ENCODE measurements around the gene MYOG. TPM values are rescaled to one million over a fixed set of nuclear protein-coding genes. Genes with fewer than 3 reads are reported as not detected.

The MYOG gene
- total RNA-seq, 1 donor from 2014 or later, result not detected

- no peak for DNase-seq (ENCODE audit: low spot score)
These were observed 13.7 kb downstream of the MYOG start for GRCh38 chr1:203072002-203072602.

DNA sequence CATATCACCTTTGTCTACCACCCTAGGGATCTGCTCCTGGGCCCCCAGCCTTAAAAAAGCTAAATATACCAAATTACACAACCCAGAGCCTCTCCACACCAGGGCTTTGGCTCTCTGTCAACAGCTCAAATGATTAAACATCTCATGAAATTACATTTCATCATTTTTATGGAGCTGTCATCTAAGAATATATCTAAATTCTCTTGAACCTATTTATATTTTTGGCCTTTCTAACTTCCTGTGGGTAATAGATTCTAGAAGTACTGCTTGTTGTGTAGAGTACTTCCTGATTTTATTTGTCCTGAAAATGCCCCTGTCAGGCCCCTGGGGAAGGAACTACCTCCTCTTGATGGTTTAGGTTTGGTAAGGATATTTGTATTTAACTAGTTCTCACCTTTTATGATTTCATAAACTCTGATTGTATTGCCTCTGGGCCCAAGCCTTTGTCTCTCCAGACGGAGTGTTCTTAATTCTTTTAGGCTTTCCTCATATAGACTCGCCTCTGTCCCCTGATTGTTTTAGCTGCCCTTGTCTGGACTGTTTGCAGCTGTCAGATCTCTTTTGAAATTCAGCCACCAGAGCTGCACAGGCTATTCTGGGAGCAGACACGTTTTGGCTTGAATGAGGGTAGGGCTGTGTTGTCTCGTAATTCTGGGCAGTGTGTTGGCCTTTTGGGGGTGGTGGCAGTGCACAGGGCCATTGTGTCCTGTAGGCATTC is 16.6 kb downstream of the MYOG start:
- peak; percentile 22 for DNase-seq (ENCODE audit: low spot score)

GRCh38 chr1:203066965-203067364 is 18.8 kb downstream of the MYOG start:
- no peak for DNase-seq (ENCODE audit: low spot score)

GRCh38 chr1:203065986-203066385 is 19.8 kb downstream of the MYOG start:
- DNase-seq (ENCODE audit: low spot score), result no peak

GRCh38 chr1:203065191-203065590 is 20.6 kb downstream of the MYOG start:
- DNase-seq (ENCODE audit: low spot score), result no peak

DNA sequence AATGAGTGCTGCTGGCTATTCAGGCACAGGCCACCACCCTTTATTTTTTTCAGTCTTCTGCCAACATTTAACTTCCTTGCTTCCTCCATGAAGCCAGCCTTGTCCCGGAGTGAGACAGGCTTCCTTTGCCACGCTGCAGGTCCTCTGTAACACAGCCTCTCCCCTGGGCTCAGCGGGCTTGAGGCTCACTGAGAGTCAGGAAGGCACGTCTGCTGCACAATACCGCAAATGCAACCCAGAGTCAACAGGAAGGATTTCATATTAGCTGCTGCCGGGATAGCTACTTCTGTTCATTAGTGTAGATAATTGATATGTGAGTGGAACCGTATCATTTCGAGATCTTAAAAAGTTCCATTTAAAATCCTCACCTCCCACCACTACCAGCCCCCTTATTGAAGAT is 22.5 kb downstream of the MYOG start:
- no peak for DNase-seq (ENCODE audit: low spot score)

GRCh38 chr1:203060115-203060514 is 25.7 kb downstream of the MYOG start:
- DNase-seq (ENCODE audit: low spot score), result no peak

DNA sequence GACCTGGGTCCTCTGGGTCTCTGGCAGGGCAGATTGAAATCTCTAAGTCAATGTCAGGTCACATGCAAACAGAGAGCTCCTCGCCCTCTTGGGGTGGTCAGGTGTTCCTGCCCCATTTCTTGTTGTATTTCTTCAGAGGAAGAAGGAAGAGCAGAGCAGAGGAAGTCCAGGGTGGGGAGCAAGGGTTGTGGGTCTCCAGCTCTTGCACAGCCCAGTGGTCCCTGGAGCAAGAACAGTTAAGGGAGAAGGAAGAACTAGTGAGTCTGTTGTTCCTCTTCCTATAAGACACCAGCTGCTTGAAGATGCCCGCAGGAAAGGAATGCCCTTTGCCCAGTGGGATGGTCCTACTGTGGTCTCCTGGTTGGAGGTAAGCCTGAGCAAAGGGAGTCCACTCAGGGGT is 26.3 kb downstream of the MYOG start:
- no peak for DNase-seq (ENCODE audit: low spot score)

GRCh38 chr1:203058676-203058935 is 27.2 kb downstream of the MYOG start:
- no peak for DNase-seq (ENCODE audit: low spot score)

- DNase-seq (ENCODE audit: low spot score), result no peak
These were observed 27.7 kb downstream of the MYOG start for GRCh38 chr1:203057911-203058675.

- no peak for DNase-seq (ENCODE audit: low spot score)
These were observed 29.3 kb downstream of the MYOG start for GRCh38 chr1:203056516-203056915.

DNA sequence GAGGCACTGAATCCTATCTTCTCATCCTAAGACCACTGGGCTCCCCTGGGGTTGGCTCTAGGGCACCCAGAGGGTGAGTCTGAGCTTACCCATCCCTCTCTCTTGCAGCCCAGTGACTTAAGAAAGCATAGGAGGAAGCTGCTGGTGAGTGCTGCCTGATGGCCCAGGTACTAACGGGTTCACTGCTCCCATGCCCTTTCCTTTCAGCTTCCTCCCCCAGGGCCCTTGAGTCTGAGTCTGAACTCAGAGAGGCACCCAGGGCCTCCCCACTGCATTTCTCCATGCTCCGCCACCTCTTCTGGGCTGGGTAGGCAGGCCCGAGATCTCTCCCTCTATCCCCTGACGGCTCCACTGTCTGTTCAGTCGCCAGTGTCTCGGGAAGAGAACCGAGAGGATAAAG is 29.8 kb downstream of the MYOG start:
- no peak for DNase-seq (ENCODE audit: low spot score)

DNA sequence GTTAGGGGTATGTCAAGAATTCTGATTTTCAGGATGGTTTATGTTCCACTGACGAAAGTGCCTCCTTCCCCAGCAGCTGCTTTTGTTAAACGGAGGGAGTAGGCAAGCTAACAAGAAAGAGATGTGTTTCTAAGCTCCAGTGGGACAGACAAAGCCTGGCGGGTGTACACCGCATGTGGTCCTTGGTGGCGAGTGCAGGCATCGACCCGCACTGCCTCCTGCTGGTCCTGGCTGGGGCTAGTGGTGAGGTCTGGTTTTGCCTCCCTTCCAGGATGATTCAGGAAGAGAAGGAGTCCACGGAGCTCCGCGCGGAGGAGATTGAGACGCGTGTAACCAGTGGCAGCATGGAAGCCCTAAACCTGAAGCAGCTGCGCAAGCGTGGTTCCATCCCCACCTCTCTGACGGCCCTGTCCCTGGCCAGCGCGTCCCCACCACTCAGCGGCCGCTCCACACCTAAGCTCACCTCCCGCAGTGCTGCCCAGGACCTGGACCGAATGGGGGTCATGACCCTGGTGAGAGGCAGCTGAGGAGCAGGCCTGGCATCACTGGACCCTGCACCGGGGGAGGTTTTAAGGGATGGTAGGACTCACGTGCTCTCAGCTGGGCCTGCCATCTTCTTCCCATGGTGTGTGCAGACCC is 30.5 kb downstream of the MYOG start:
- no peak for DNase-seq (ENCODE audit: low spot score)

- DNase-seq (ENCODE audit: low spot score), result no peak
These were observed 31.2 kb downstream of the MYOG start for GRCh38 chr1:203054642-203055041.

GRCh38 chr1:203054184-203054583 is 31.6 kb downstream of the MYOG start:
- no peak for DNase-seq (ENCODE audit: low spot score)

DNA sequence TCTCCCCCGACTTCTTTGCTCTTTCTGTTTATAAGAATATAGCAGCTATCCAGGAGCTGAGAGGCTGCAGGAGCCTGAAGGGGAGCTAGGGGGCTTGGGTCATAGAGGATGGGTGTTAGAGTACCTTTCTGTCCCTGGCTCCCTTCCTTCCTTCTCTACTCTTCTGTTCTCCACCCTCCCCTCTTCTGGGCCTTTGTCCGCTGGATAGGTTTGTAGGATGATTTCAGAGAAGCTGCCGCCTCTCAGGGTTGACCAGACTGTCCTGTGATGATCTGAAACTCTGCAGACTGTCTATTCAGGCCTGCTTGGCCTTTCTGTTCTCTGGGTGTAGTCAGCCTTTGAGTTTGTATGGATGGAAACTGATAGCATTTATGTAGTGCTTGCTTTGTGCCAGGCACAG is 33.2 kb downstream of the MYOG start:
- no peak for DNase-seq (ENCODE audit: low spot score)

DNA sequence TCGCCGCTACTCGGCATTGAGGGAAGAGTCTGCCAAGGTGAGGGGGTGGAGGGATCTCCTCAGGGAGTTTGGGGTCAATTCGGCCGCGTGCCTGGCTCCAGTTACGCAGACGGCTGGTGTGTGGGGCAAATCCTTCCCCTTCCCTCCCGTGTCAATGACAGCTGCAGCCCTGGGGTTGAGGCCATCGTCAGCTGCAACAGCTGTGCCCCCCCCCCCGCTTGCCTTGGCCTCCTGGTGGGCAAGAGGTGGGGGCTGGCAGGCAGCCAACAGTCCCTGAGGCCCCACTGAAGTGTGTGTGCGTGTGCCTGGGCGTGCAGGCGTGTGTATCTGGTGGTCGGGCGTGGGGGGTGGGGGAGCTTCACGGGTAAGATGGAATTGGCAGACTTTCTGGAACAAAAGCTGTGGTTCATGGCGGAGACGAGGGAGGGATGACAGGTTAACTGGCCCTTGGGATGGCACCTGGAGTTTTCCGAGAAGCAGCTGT is 33.9 kb downstream of the MYOG start:
- no peak for DNase-seq (ENCODE audit: low spot score)

DNA sequence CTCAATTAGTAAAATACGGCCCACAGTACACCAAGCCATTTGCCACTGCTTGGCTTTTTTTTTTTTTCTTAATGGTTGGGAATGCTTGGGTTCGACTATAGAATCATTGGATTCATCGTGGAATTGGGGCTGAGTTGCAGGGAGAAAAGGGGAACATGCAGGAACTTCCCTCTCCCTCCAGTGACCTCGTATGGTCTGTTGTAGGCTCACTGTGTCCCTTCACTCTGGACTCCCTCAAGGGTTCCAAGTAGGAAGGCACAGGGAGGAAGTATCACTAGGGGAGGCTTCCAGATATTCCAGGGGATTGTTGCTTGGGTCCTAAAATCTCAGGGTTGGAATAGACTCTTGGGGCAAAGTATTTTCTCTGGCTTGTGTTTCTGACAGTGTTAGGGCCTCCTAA is 35.0 kb downstream of the MYOG start:
- DNase-seq (ENCODE audit: low spot score), result no peak

DNA sequence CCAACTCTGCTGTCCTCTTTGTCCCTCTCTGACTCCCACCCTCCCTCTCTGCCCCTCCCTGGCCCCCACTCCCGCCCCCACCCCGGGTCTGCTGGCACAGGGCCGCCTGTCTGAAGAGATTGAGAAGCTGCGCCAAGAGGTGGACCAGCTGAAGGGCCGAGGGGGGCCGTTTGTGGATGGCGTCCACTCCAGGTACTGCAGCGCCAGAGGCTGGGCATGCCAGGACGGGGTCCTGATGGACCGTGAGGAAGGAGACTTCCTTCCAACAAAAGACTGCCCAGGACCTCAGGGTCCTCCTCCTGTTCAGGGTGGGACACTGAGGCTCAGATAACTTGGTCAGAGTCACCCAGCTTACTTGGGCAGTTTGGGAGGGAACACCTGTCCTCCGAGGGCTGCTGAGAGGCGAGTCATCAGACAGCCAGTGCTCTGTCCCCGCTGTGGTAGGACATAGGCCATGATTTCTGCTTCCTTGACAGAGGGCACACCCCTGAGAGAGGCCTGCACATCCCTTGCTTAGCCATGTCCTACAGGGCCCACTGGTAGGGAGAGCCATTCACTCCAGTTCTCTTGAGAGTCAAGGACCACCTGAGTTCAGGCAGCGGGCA is 36.1 kb downstream of the MYOG start:
- DNase-seq (ENCODE audit: low spot score), result no peak

- no peak for DNase-seq (ENCODE audit: low spot score)
These were observed 36.7 kb downstream of the MYOG start for GRCh38 chr1:203049077-203049476.

DNA sequence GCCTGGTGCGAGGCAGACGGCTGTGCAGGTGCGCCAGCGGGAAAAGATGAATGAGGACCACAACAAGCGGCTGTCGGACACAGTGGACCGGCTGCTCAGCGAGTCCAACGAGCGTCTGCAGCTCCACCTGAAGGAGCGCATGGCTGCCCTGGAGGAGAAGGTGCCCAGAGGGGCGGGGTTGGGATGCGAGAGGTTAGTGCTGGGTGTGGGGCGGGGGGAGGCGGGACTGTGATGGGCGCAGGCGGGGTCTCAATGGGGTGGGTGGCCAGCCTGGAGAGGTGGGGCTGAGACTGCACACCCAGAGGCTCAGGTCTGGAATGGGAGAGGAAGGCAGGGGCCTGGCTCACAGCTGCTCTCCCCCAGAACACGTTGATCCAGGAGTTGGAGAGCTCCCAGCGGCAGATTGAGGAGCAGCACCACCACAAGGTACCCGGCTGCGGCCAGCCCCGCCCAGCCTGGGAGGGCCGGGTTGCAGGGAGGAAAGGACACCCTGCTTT is 37.2 kb downstream of the MYOG start:
- DNase-seq (ENCODE audit: low spot score), result no peak

GRCh38 chr1:203048086-203048485 is 37.7 kb downstream of the MYOG start:
- DNase-seq (ENCODE audit: low spot score), result no peak

Measured in mucosa of gallbladder (tissue), 1 donor.